Neural cell (in vitro differentiated cells): ENCODE results near the gene RRAGD.

ENCODE experiments used
- CTCF ChIP-seq: fragments of 450-650 bp; IDR thresholded peaks from 2 replicates; pipeline ENCODE4 v1.5.1; 2014; ENCODE audit warnings: antibody characterized with exemption, mild to moderate bottlenecking, moderate library complexity; ENCODE audit not compliant: poor library complexity, severe bottlenecking
- EP300 ChIP-seq: fragments of 450-650 bp; conservative IDR thresholded peaks from 2 replicates; pipeline ENCODE4 v1.6.1; 2014; ENCODE audit warnings: antibody characterized with exemption, mild to moderate bottlenecking, moderate library complexity; ENCODE audit not compliant: poor library complexity, severe bottlenecking
- EZH2 ChIP-seq: fragments of 200-600, 300-800 bp; shearing (Covaris generic), sonication (generic); IDR thresholded peaks from 2 replicates; pipeline ENCODE4 v1.6.1; 2014; ENCODE audit warnings: antibody characterized with exemption, low read length, borderline replicate concordance, mild to moderate bottlenecking; ENCODE audit not compliant: insufficient read depth, poor library complexity, severe bottlenecking
- MXI1 ChIP-seq: fragments of 450-650 bp; conservative IDR thresholded peaks from 2 replicates; pipeline ENCODE4 v1.6.1; 2014; ENCODE audit warnings: antibody characterized with exemption, mild to moderate bottlenecking; ENCODE audit not compliant: poor library complexity, severe bottlenecking
- POLR2AphosphoS5 ChIP-seq: IDR thresholded peaks from 2 replicates; pipeline ENCODE4 v1.6.1; 2012
- RAD21 ChIP-seq: fragments of 450-650 bp; conservative IDR thresholded peaks from 2 replicates; pipeline ENCODE4 v1.6.1; 2014; ENCODE audit warnings: antibody characterized with exemption, mild to moderate bottlenecking, moderate library complexity
- REST ChIP-seq: IDR thresholded peaks from 2 replicates; pipeline ENCODE4 v1.6.1; 2012; ENCODE audit warnings: borderline replicate concordance
- SMC3 ChIP-seq: fragments of 450-650 bp; conservative IDR thresholded peaks from 2 replicates; pipeline ENCODE4 v1.6.1; 2014; ENCODE audit warnings: antibody characterized with exemption, mild to moderate bottlenecking, moderate library complexity; ENCODE audit not compliant: poor library complexity

GRCh38 chr6:89348372-89348771 lies 63.7 kb downstream of the RRAGD start:
- TF ChIP-seq EP300 (no peak), POLR2AphosphoS5 (no peak), CTCF (no peak), EZH2 (no peak), REST (no peak), RAD21 (no peak), SMC3 (no peak), MXI1 (no peak)
